Keratinocyte (primary cell): ENCODE measurements around the gene CD93. TPM values are rescaled to one million over a fixed set of nuclear protein-coding genes. Genes with fewer than 3 reads are reported as not detected.

Experiments
- DNase-seq: peaks from one replicate; pipeline ENCODE4 v3.0.0-alpha.2; 2011; ENCODE audit warnings: low read depth, missing footprints, low spot score
- FAIRE-seq: peaks from 2 replicates; lab custom pipeline; 2011; peaks lifted over from hg19 to GRCh38; lab: Jason Lieb, UNC
- H2AFZ ChIP-seq: 2 replicates; pipeline ENCODE4 v1.6.0; 2012; ENCODE audit warnings: low read length, control low read depth, inconsistent platforms; ENCODE audit not compliant: control insufficient read depth
- H3K27ac ChIP-seq: 2 replicates; pipeline ENCODE4 v1.5.1; 2011; ENCODE audit warnings: low read length; ENCODE audit not compliant: control insufficient read depth, insufficient read depth
- H3K27me3 ChIP-seq: 3 replicates; pipeline ENCODE4 v1.6.0; 2011; ENCODE audit warnings: low read length; ENCODE audit not compliant: control insufficient read depth, insufficient read depth; ENCODE audit errors: extremely low read depth
- H3K36me3 ChIP-seq, 2 experiments: 2 replicates in 1 of 2; 3 replicates in 1 of 2; pipeline ENCODE4 v1.5.1; 2011; ENCODE audit warnings: low read length in 2 of 2, mild to moderate bottlenecking in 1 of 2; ENCODE audit not compliant: control insufficient read depth in 2 of 2, insufficient read depth in 2 of 2; ENCODE audit errors: extremely low read depth in 1 of 2
- H3K4me1 ChIP-seq: 3 replicates; pipeline ENCODE4 v1.5.1; 2011; ENCODE audit warnings: low read length; ENCODE audit not compliant: control insufficient read depth, insufficient read depth; ENCODE audit errors: extremely low read depth
- H3K4me2 ChIP-seq: 3 replicates; pipeline ENCODE4 v1.6.0; 2011; ENCODE audit warnings: low read depth, low read length; ENCODE audit not compliant: control insufficient read depth, insufficient read depth; ENCODE audit errors: extremely low read depth
- H3K4me3 ChIP-seq, 3 experiments: fragments of 200-600 bp in 1 of 3; sonication (generic) in 1 of 3; 2 replicates in 2 of 3; 3 replicates in 1 of 3; pipeline ENCODE4 v1.5.1; 2011 to 2016; ENCODE audit warnings: low read length in 3 of 3, mild to moderate bottlenecking in 3 of 3, control low read depth in 2 of 3, inconsistent platforms in 1 of 3, low read depth in 1 of 3, mixed read lengths in 1 of 3, mixed run types in 1 of 3, moderate library complexity in 1 of 3; ENCODE audit not compliant: control insufficient read depth in 2 of 3, insufficient read depth in 2 of 3; ENCODE audit errors: extremely low read depth in 1 of 3
- H3K79me2 ChIP-seq: 2 replicates; pipeline ENCODE4 v1.6.0; 2012; ENCODE audit warnings: low read length; ENCODE audit not compliant: control insufficient read depth, insufficient read depth
- H3K9ac ChIP-seq: 3 replicates; pipeline ENCODE4 v1.6.0; 2011; ENCODE audit warnings: low read length; ENCODE audit not compliant: control insufficient read depth, insufficient read depth; ENCODE audit errors: extremely low read depth
- H3K9me1 ChIP-seq: 3 replicates; pipeline ENCODE4 v1.6.0; 2011; ENCODE audit warnings: low read length; ENCODE audit not compliant: control insufficient read depth, insufficient read depth; ENCODE audit errors: extremely low read depth
- H3K9me3 ChIP-seq: 2 replicates; pipeline ENCODE4 v1.5.1; 2012; ENCODE audit warnings: low read depth, low read length; ENCODE audit not compliant: control insufficient read depth
- H4K20me1 ChIP-seq: 3 replicates; pipeline ENCODE4 v1.6.0; 2011; ENCODE audit warnings: low read length; ENCODE audit not compliant: control insufficient read depth, insufficient read depth; ENCODE audit errors: extremely low read depth
- EZH2 ChIP-seq: IDR thresholded peaks from one replicate; pipeline ENCODE4 v1.6.1; 2012; ENCODE audit warnings: inconsistent platforms, mild to moderate bottlenecking, low read length, moderate library complexity
- dilution Hi-C: fragments of 300-500 bp; cut with MboI; formaldehyde crosslinking; loops from one replicate; pipeline ENCODE4 v1.7.0; 2020; ENCODE audit warnings: low sequenced_read_pairs; ENCODE audit not compliant: extremely low pct_ligation_motif_present
- polyA plus RNA-seq, 5 experiments: library from polyadenylated mRNA; depleted of rRNA in 3 of 5; stranded (reverse) in 3 of 5; stranded (forward) in 1 of 5; unstranded in 1 of 5; fragments of >200 nt; gene quantifications; 1 replicate in 1 of 5; 2 replicates in 3 of 5; 3 replicates in 1 of 5; pipeline versions ENCODE4 v1.2.1 to v1.2.3, GENCODE V29; 2011 to 2012; ENCODE audit warnings: missing spikeins in 2 of 5, low read depth in 1 of 5, low replicate concordance in 1 of 5
- TF ChIP-seq, protein P1 (sequence below), 3 experiments: IDR thresholded peaks in 1 of 3; conservative IDR thresholded peaks in 1 of 3; optimal IDR thresholded peaks in 1 of 3; 2 replicates in 2 of 3; 3 replicates in 1 of 3; pipeline versions ENCODE3 to v1.5.1; 2011; ENCODE audit warnings: low read length in 3 of 3, mild to moderate bottlenecking in 3 of 3, moderate library complexity in 2 of 3, control low read depth in 1 of 3, inconsistent platforms in 1 of 3; ENCODE audit not compliant: insufficient read depth in 2 of 3; ENCODE audit errors: extremely low read depth in 1 of 3

CD93 gene
- polyA plus RNA-seq, 1 donor (not counting 4 experiments of a cell fraction or from before 2014, with no cell fraction given), result not detected

DNA sequence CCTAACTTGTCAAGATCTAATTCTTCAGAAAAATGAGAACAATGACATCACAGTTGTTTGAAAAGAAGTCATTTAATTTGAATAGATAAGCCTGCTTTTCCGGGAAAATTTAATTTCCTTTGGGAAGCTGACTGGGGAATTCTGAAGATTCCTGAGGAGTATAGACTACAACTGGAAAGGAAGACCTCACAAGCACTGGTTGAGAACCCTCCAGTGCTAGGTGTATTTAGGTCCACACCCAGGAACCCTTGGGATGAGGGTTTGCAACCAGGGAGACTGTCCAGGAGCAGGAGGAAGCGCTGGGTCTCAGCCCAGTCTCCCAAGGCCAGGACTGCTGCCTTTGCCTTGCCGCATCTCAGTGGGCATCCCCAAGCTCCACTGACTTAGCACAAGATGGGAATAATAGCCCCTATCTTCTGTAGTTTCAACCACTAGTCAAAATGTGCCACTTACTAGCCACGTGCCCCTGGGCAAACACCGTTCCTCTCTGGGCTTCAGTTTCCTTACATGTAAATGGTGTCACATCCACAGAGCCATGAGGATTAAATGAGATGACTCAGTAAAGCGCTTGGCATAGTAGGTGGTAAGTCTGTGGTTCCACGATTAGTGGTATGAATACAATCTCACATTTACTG lies 6.9 kb upstream of the CD93 start:
- Histone ChIP-seq H3K9me3 (no peaks in the 10 kb centered on the region), H3K9ac (no peak overlapping the region), H3K27ac (no peak overlapping the region), H3K4me1 (peaks cover 24% of the 10 kb centered on the region), H3K9me1 (no peaks in the 10 kb centered on the region), H3K4me2 (no peak overlapping the region), H3K36me3 (no peaks in the 10 kb centered on the region), H4K20me1 (no peaks in the 10 kb centered on the region), H2AFZ (no peak overlapping the region), H3K4me3 (no peak overlapping the region), H3K79me2 (no peaks in the 10 kb centered on the region), H3K27me3 (no peaks in the 10 kb centered on the region)
- no peak for DNase-seq
- dilution Hi-C loops, result no loop called here
- TF ChIP-seq, protein P1, sequence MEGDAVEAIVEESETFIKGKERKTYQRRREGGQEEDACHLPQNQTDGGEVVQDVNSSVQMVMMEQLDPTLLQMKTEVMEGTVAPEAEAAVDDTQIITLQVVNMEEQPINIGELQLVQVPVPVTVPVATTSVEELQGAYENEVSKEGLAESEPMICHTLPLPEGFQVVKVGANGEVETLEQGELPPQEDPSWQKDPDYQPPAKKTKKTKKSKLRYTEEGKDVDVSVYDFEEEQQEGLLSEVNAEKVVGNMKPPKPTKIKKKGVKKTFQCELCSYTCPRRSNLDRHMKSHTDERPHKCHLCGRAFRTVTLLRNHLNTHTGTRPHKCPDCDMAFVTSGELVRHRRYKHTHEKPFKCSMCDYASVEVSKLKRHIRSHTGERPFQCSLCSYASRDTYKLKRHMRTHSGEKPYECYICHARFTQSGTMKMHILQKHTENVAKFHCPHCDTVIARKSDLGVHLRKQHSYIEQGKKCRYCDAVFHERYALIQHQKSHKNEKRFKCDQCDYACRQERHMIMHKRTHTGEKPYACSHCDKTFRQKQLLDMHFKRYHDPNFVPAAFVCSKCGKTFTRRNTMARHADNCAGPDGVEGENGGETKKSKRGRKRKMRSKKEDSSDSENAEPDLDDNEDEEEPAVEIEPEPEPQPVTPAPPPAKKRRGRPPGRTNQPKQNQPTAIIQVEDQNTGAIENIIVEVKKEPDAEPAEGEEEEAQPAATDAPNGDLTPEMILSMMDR (optimal IDR thresholded peaks at IDR 0.05 in 1 of 3, IDR thresholded peaks at IDR 0.05 in 1 of 3, conservative IDR thresholded peaks at IDR 0.05 in 1 of 3; ENCODE audit: extremely low read depth in 1 of 3, insufficient read depth in 2 of 3, low read length in 3 of 3), result no peak
- TF ChIP-seq EZH2, result no peak
- no peak for FAIRE-seq

DNA sequence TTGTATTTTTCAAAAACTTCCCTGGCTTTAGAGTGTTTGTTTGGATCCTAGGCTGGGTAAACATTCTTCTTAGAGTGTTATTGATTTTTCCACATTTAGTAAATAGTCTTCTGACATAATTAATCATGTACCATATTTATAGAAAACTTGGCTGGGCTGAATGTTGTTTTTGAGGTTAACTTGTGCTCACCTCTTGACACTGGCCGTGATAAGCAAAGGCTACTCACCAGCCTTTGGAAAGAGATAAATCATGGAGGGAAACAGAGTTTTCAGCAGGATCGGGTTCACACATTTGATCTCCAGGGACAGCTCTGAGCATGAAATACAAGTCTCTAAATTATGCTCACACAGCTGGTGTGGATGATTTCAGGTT lies 6.2 kb upstream of the CD93 start:
- Histone ChIP-seq H3K4me3 (no peak overlapping the region), H3K27me3 (no peaks in the 10 kb centered on the region), H2AFZ (no peak overlapping the region), H3K9me3 (no peaks in the 10 kb centered on the region), H3K36me3 (no peaks in the 10 kb centered on the region), H3K4me1 (peaks cover 23% of the 10 kb centered on the region), H3K9me1 (no peaks in the 10 kb centered on the region), H3K4me2 (no peak overlapping the region), H3K27ac (no peak overlapping the region), H3K79me2 (no peaks in the 10 kb centered on the region), H4K20me1 (no peaks in the 10 kb centered on the region), H3K9ac (no peak overlapping the region)
- FAIRE-seq, result no peak
- dilution Hi-C loops, result no loop called here
- no peak for DNase-seq
- TF ChIP-seq EZH2, result no peak
- TF ChIP-seq, protein P1 (optimal IDR thresholded peaks at IDR 0.05 in 1 of 3, IDR thresholded peaks at IDR 0.05 in 1 of 3, conservative IDR thresholded peaks at IDR 0.05 in 1 of 3; ENCODE audit: extremely low read depth in 1 of 3, insufficient read depth in 2 of 3, low read length in 3 of 3), result no peak
